ENCODE measurements around the gene SSTR3.

SSTR3 gene

GRCh38 chr22:37196539-37197450, 15.5 kb downstream of the SSTR3 start:
- peaks cover 32% of the 10 kb centered on the region for H3K79me1 ChIP-seq (ENCODE audit: low read length)
- DNase-seq, result peak; percentile 59 to 76
- peak overlapping the region; percentile 97 for H3K14ac ChIP-seq (ENCODE audit: low read length)
- peak overlapping the region; percentile 46 for H4K12ac ChIP-seq (ENCODE audit: low read depth, low read length)
- H3K9me3 ChIP-seq (ENCODE audit: insufficient read depth, low read depth, low read length), result peaks cover 1% of the 10 kb centered on the region
- peak overlapping the region; percentile 98 for H2BK5ac ChIP-seq (ENCODE audit: low read depth, low read length, poor library complexity)
- H2AK5ac ChIP-seq (ENCODE audit: low read length), result peak overlapping the region; percentile 100
- peak overlapping the region; percentile 99 for H2BK120ac ChIP-seq (ENCODE audit: insufficient read depth, low read length, poor library complexity)
- no peak overlapping the region for H3K9ac ChIP-seq (ENCODE audit: low read length)
- peak overlapping the region; percentile 94 for H3K18ac ChIP-seq (ENCODE audit: low read length)
- peak overlapping the region; percentile 97 for H2BK12ac ChIP-seq (ENCODE audit: low read length)
- H3K23ac ChIP-seq (ENCODE audit: low read length), result no peak overlapping the region
- peak overlapping the region; percentile 47 for H3K4me2 ChIP-seq (ENCODE audit: low read length)
- H3K4ac ChIP-seq (ENCODE audit: low read depth, low read length), result peak overlapping the region; percentile 97
- H4K8ac ChIP-seq (ENCODE audit: low read depth, low read length), result peak overlapping the region; percentile 93
- no peaks in the 10 kb centered on the region for H3K36me3 ChIP-seq (ENCODE audit: control insufficient read depth in 1 of 2, insufficient read depth in 2 of 2, low read length in 2 of 2)
- H3K4me1 ChIP-seq (ENCODE audit: control insufficient read depth in 1 of 2, insufficient read depth in 2 of 2, low read length in 2 of 2), result peaks cover 26 to 30% of the 10 kb centered on the region in 2 experiments
- no peak overlapping the region for H3K4me3 ChIP-seq (ENCODE audit: low read depth, low read length)
- H2AFZ ChIP-seq (ENCODE audit: insufficient read depth, low read length, poor library complexity), result peak overlapping the region; percentile 62
- H4K91ac ChIP-seq (ENCODE audit: low read depth, low read length), result peak overlapping the region; percentile 100
- WGBS (ENCODE audit: extremely low coverage, insufficient coverage, insufficient read length), result no CpG with 5 or more reads among the region's 14 CpGs
- no peaks in the 10 kb centered on the region for H3K27me3 ChIP-seq (ENCODE audit: insufficient read depth, low read length)
- peak overlapping the region; percentile 95 for H3K27ac ChIP-seq (ENCODE audit: low read depth, low read length)
- H3K79me2 ChIP-seq (ENCODE audit: control insufficient read depth, insufficient read depth, low read length, poor library complexity), result peaks cover 14% of the 10 kb centered on the region

GRCh38 chr22:37195921-37196320, 16.4 kb downstream of the SSTR3 start:
- peak; percentile 80 to 86 for DNase-seq
- Histone ChIP-seq H2AK5ac (ENCODE audit: low read length) (peak overlapping the region; percentile 94), H3K27ac (ENCODE audit: low read depth, low read length) (peak overlapping the region; percentile 95), H2AFZ (ENCODE audit: insufficient read depth, low read length, poor library complexity) (peak overlapping the region; percentile 20), H3K79me1 (ENCODE audit: low read length) (peaks cover 32% of the 10 kb centered on the region), H4K8ac (ENCODE audit: low read depth, low read length) (peak overlapping the region; percentile 93), H3K18ac (ENCODE audit: low read length) (peak overlapping the region; percentile 72), H3K4ac (ENCODE audit: low read depth, low read length) (peak overlapping the region; percentile 72), H3K23ac (ENCODE audit: low read length) (no peak overlapping the region), H3K79me2 (ENCODE audit: control insufficient read depth, insufficient read depth, low read length, poor library complexity) (peaks cover 14% of the 10 kb centered on the region), H4K91ac (ENCODE audit: low read depth, low read length) (peak overlapping the region; percentile 100), H3K4me1 (ENCODE audit: control insufficient read depth in 1 of 2, insufficient read depth in 2 of 2, low read length in 2 of 2) (peaks cover 26 to 30% of the 10 kb centered on the region in 2 experiments), H3K9ac (ENCODE audit: low read length) (no peak overlapping the region), H3K27me3 (ENCODE audit: insufficient read depth, low read length) (no peaks in the 10 kb centered on the region), H2BK5ac (ENCODE audit: low read depth, low read length, poor library complexity) (peak overlapping the region; percentile 98), H2BK120ac (ENCODE audit: insufficient read depth, low read length, poor library complexity) (peak overlapping the region; percentile 99), H3K4me2 (ENCODE audit: low read length) (no peak overlapping the region), H3K4me3 (ENCODE audit: low read depth, low read length) (no peak overlapping the region), H3K14ac (ENCODE audit: low read length) (peak overlapping the region; percentile 97), H3K36me3 (ENCODE audit: control insufficient read depth in 1 of 2, insufficient read depth in 2 of 2, low read length in 2 of 2) (no peaks in the 10 kb centered on the region), H3K9me3 (ENCODE audit: insufficient read depth, low read depth, low read length) (peaks cover 1% of the 10 kb centered on the region), H4K12ac (ENCODE audit: low read depth, low read length) (peak overlapping the region; percentile 63), H2BK12ac (ENCODE audit: low read length) (peak overlapping the region; percentile 95)
- WGBS (ENCODE audit: extremely low coverage, insufficient coverage, insufficient read length), result no CpG with 5 or more reads among the region's 4 CpGs

GRCh38 chr22:37194750-37195149, 17.5 kb downstream of the SSTR3 start:
- peaks cover 1% of the 10 kb centered on the region for H3K9me3 ChIP-seq (ENCODE audit: insufficient read depth, low read depth, low read length)
- peak overlapping the region; percentile 67 for H2BK12ac ChIP-seq (ENCODE audit: low read length)
- peak overlapping the region; percentile 35 for H3K4ac ChIP-seq (ENCODE audit: low read depth, low read length)
- peaks cover 25 to 30% of the 10 kb centered on the region in 2 experiments for H3K4me1 ChIP-seq (ENCODE audit: control insufficient read depth in 1 of 2, insufficient read depth in 2 of 2, low read length in 2 of 2)
- peaks cover 32% of the 10 kb centered on the region for H3K79me1 ChIP-seq (ENCODE audit: low read length)
- H3K4me3 ChIP-seq (ENCODE audit: low read depth, low read length), result no peak overlapping the region
- H4K91ac ChIP-seq (ENCODE audit: low read depth, low read length), result peak overlapping the region; percentile 49
- WGBS (ENCODE audit: extremely low coverage, insufficient coverage, insufficient read length), result no CpG with 5 or more reads among the region's 3 CpGs
- H2AFZ ChIP-seq (ENCODE audit: insufficient read depth, low read length, poor library complexity), result no peak overlapping the region
- no peak overlapping the region for H3K4me2 ChIP-seq (ENCODE audit: low read length)
- peak overlapping the region; percentile 49 for H2AK5ac ChIP-seq (ENCODE audit: low read length)
- H4K12ac ChIP-seq (ENCODE audit: low read depth, low read length), result no peak overlapping the region
- H2BK120ac ChIP-seq (ENCODE audit: insufficient read depth, low read length, poor library complexity), result peak overlapping the region; percentile 41
- no peak overlapping the region for H3K14ac ChIP-seq (ENCODE audit: low read length)
- H3K27ac ChIP-seq (ENCODE audit: low read depth, low read length), result no peak overlapping the region
- H2BK5ac ChIP-seq (ENCODE audit: low read depth, low read length, poor library complexity), result peak overlapping the region; percentile 47
- H3K36me3 ChIP-seq (ENCODE audit: control insufficient read depth in 1 of 2, insufficient read depth in 2 of 2, low read length in 2 of 2), result no peaks in the 10 kb centered on the region
- H3K18ac ChIP-seq (ENCODE audit: low read length), result peak overlapping the region; percentile 25
- H4K8ac ChIP-seq (ENCODE audit: low read depth, low read length), result no peak overlapping the region
- H3K79me2 ChIP-seq (ENCODE audit: control insufficient read depth, insufficient read depth, low read length, poor library complexity), result peaks cover 14% of the 10 kb centered on the region
- H3K23ac ChIP-seq (ENCODE audit: low read length), result no peak overlapping the region
- H3K27me3 ChIP-seq (ENCODE audit: insufficient read depth, low read length), result no peaks in the 10 kb centered on the region
- H3K9ac ChIP-seq (ENCODE audit: low read length), result no peak overlapping the region
- peak; percentile 50 to 80 for DNase-seq

- Histone ChIP-seq H4K91ac (ENCODE audit: low read depth, low read length) (no peak overlapping the region), H3K4me1 (ENCODE audit: control insufficient read depth in 1 of 2, insufficient read depth in 2 of 2, low read length in 2 of 2) (peaks cover 26 to 31% of the 10 kb centered on the region in 2 experiments), H2BK12ac (ENCODE audit: low read length) (peak overlapping the region; percentile 75), H3K4ac (ENCODE audit: low read depth, low read length) (no peak overlapping the region), H2BK5ac (ENCODE audit: low read depth, low read length, poor library complexity) (no peak overlapping the region), H3K79me2 (ENCODE audit: control insufficient read depth, insufficient read depth, low read length, poor library complexity) (peaks cover 10% of the 10 kb centered on the region), H3K23ac (ENCODE audit: low read length) (no peak overlapping the region), H4K12ac (ENCODE audit: low read depth, low read length) (no peak overlapping the region), H3K4me2 (ENCODE audit: low read length) (no peak overlapping the region), H4K8ac (ENCODE audit: low read depth, low read length) (no peak overlapping the region), H3K4me3 (ENCODE audit: low read depth, low read length) (no peak overlapping the region), H3K79me1 (ENCODE audit: low read length) (peaks cover 33% of the 10 kb centered on the region), H2AK5ac (ENCODE audit: low read length) (no peak overlapping the region), H3K27ac (ENCODE audit: low read depth, low read length) (no peak overlapping the region), H2AFZ (ENCODE audit: insufficient read depth, low read length, poor library complexity) (no peak overlapping the region), H3K36me3 (ENCODE audit: control insufficient read depth in 1 of 2, insufficient read depth in 2 of 2, low read length in 2 of 2) (no peaks in the 10 kb centered on the region), H3K14ac (ENCODE audit: low read length) (no peak overlapping the region), H3K9me3 (ENCODE audit: insufficient read depth, low read depth, low read length) (peaks cover 1% of the 10 kb centered on the region), H3K27me3 (ENCODE audit: insufficient read depth, low read length) (no peaks in the 10 kb centered on the region), H3K18ac (ENCODE audit: low read length) (no peak overlapping the region), H3K9ac (ENCODE audit: low read length) (no peak overlapping the region), H2BK120ac (ENCODE audit: insufficient read depth, low read length, poor library complexity) (no peak overlapping the region)
- no CpG with 5 or more reads among the region's 10 CpGs for WGBS (ENCODE audit: extremely low coverage, insufficient coverage, insufficient read length)
- peak in 1 of 2 donors; percentile 40 for DNase-seq
Measured at GRCh38 chr22:37193629-37194191, 18.6 kb downstream of the SSTR3 start.
